Endothelial cell of umbilical vein (primary cell): ENCODE results near the gene RTN4.

ENCODE experiments used
- POLR2AphosphoS5 ChIP-seq: IDR thresholded peaks from 2 replicates; pipeline ENCODE4 v1.6.1; 2012; ENCODE audit warnings: low read depth, mild to moderate bottlenecking, control low read depth, low read length, moderate library complexity; ENCODE audit not compliant: insufficient read depth
- TF ChIP-seq, protein P1 (sequence below), 2 donors: IDR thresholded peaks; 1 replicate in 1 of 2; 2 replicates in 1 of 2; pipeline ENCODE4 v1.5.1; 2011; ENCODE audit warnings: low read length in 2 of 2, mild to moderate bottlenecking in 2 of 2, moderate library complexity in 2 of 2, control low read depth in 1 of 2, inconsistent platforms in 1 of 2, low read depth in 1 of 2; ENCODE audit not compliant: insufficient read depth in 1 of 2; ENCODE audit errors: extremely low read depth in 1 of 2

DNA sequence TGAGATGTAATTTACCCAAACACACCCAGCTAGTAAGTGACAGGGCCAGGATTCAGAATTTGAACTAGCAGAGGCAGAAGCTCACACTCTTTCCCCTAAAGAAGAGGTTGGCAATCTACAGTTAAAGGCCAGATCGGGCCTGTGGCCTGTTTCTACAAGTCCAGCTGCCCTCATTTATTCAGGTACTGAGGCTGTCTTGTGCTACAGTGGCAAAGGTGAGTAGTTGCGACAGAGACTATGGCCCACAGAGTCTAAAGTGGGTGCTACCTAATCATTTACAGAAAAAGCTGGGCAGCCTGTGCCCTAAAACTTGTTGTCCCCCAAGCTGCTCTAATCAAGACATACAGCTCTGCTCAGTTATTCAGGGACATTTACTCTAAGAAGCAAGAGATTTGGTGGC is 86.8 kb downstream of the RTN4 start:
- TF ChIP-seq POLR2AphosphoS5, result no peak
- TF ChIP-seq, protein P1, sequence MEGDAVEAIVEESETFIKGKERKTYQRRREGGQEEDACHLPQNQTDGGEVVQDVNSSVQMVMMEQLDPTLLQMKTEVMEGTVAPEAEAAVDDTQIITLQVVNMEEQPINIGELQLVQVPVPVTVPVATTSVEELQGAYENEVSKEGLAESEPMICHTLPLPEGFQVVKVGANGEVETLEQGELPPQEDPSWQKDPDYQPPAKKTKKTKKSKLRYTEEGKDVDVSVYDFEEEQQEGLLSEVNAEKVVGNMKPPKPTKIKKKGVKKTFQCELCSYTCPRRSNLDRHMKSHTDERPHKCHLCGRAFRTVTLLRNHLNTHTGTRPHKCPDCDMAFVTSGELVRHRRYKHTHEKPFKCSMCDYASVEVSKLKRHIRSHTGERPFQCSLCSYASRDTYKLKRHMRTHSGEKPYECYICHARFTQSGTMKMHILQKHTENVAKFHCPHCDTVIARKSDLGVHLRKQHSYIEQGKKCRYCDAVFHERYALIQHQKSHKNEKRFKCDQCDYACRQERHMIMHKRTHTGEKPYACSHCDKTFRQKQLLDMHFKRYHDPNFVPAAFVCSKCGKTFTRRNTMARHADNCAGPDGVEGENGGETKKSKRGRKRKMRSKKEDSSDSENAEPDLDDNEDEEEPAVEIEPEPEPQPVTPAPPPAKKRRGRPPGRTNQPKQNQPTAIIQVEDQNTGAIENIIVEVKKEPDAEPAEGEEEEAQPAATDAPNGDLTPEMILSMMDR (IDR thresholded peaks at IDR 0.05; ENCODE audit: extremely low read depth in 1 of 2, insufficient read depth in 1 of 2, low read depth in 1 of 2, low read length in 2 of 2), result no peak
